ENCODE measurements around the gene TBC1D22B.

- TF ChIP-seq CTCF (IDR thresholded peaks at IDR 0.05), result no peak
- TF ChIP-seq POLR2A (IDR thresholded peaks at IDR 0.05), result no peak
Measured at GRCh38 chr6:37324131-37325033, 66.8 kb downstream of the TBC1D22B start.
